ENCODE data around the gene MLX.

The MLX gene

DNA sequence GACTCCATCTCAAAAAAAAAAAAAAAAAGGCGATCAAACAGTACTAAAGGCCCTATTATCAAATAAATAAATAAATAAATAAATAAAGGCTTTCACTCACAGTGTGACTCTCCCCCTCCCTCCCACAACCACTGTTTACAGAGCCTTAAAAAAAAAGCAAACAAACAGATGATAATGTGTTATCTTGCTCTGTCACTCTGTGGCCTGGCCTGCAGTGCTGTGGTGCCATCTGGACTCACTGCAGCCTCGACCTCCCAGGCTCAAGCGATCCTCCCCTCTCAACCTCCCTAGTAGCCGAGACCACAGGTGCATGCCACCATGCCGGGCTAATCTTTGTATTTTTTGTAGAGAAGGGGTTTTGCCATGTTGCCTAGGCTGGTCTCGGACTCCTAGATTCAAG lies 39.0 kb upstream of the MLX start:
- Histone ChIP-seq H3K27ac (replicated peaks) (no peak overlapping the region), H3K4me3 (replicated peaks; ENCODE audit: insufficient read depth, low read length) (no peak overlapping the region), H3K27me3 (ENCODE audit: insufficient read depth, poor library complexity, severe bottlenecking) (no peaks in the 10 kb centered on the region)
- no peak for DNase-seq (ENCODE audit: low read depth in 1 of 2, low spot score in 1 of 2)
- TF ChIP-seq, protein P1, sequence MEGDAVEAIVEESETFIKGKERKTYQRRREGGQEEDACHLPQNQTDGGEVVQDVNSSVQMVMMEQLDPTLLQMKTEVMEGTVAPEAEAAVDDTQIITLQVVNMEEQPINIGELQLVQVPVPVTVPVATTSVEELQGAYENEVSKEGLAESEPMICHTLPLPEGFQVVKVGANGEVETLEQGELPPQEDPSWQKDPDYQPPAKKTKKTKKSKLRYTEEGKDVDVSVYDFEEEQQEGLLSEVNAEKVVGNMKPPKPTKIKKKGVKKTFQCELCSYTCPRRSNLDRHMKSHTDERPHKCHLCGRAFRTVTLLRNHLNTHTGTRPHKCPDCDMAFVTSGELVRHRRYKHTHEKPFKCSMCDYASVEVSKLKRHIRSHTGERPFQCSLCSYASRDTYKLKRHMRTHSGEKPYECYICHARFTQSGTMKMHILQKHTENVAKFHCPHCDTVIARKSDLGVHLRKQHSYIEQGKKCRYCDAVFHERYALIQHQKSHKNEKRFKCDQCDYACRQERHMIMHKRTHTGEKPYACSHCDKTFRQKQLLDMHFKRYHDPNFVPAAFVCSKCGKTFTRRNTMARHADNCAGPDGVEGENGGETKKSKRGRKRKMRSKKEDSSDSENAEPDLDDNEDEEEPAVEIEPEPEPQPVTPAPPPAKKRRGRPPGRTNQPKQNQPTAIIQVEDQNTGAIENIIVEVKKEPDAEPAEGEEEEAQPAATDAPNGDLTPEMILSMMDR (IDR thresholded peaks at IDR 0.05; ENCODE audit: insufficient read depth, low read length): no peak
- no peak for TF ChIP-seq POLR2AphosphoS5 (IDR thresholded peaks at IDR 0.05; ENCODE audit: low read depth)
- no peak for TF ChIP-seq SPI1 (IDR thresholded peaks at IDR 0.05; ENCODE audit: borderline replicate concordance, low read depth)
- TF ChIP-seq, protein P2, sequence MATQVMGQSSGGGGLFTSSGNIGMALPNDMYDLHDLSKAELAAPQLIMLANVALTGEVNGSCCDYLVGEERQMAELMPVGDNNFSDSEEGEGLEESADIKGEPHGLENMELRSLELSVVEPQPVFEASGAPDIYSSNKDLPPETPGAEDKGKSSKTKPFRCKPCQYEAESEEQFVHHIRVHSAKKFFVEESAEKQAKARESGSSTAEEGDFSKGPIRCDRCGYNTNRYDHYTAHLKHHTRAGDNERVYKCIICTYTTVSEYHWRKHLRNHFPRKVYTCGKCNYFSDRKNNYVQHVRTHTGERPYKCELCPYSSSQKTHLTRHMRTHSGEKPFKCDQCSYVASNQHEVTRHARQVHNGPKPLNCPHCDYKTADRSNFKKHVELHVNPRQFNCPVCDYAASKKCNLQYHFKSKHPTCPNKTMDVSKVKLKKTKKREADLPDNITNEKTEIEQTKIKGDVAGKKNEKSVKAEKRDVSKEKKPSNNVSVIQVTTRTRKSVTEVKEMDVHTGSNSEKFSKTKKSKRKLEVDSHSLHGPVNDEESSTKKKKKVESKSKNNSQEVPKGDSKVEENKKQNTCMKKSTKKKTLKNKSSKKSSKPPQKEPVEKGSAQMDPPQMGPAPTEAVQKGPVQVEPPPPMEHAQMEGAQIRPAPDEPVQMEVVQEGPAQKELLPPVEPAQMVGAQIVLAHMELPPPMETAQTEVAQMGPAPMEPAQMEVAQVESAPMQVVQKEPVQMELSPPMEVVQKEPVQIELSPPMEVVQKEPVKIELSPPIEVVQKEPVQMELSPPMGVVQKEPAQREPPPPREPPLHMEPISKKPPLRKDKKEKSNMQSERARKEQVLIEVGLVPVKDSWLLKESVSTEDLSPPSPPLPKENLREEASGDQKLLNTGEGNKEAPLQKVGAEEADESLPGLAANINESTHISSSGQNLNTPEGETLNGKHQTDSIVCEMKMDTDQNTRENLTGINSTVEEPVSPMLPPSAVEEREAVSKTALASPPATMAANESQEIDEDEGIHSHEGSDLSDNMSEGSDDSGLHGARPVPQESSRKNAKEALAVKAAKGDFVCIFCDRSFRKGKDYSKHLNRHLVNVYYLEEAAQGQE (IDR thresholded peaks at IDR 0.05; ENCODE audit: insufficient replicate concordance, low read depth): no peak
- TF ChIP-seq GABPA (IDR thresholded peaks at IDR 0.05; ENCODE audit: low read depth): no peak

DNA sequence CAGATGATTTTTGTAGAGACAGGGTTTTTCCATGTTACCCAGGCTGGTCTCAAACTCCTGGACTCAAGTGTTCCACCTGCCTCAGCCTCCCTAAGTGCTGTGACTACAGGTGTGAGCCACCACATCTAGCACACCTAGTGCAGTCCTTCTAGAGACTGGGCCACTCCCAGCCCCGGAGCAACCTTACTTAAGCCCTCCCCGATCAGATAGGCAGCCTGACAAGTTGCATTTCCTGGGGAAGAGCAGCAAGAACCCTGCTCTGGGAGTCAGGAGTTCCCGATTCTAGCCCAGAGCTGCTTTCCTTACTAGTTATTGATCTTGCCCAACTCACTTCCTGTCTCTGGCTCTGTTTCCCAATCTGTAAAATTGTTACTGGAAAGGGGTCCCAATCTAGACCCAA lies 37.8 kb upstream of the MLX start:
- no peak overlapping the region for H3K27ac ChIP-seq (replicated peaks)

DNA sequence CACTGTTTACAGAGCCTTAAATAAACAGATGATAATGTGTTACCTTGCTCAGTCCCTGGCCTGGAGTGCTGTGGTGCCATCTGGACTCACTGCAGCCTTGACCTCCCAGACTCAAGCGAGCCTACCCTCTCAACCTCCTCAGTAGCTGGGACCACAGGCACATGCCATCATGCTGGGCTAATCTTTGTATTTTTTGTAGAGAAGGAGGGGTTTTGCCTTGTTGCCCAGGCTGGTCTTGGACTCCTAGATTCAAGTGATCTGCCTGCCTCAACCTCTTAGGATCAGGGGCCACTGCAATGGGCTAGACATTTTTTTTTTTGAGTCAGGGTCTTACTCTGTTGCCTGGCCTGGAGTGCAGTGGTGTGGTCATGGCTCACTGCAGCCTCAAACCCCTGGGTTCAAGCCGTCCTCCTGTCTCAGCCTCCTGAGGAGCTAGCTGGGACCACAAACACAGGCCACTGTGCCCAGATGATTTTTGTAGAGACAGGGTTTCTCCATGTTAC lies 35.9 kb upstream of the MLX start:
- no peak for DNase-seq (ENCODE audit: low read depth in 1 of 2, low spot score in 1 of 2)
- no peak overlapping the region for H3K4me3 ChIP-seq (replicated peaks; ENCODE audit: insufficient read depth, low read length)
- TF ChIP-seq GABPA (IDR thresholded peaks at IDR 0.05; ENCODE audit: low read depth) (no peak), POLR2AphosphoS5 (IDR thresholded peaks at IDR 0.05; ENCODE audit: low read depth) (no peak), SPI1 (IDR thresholded peaks at IDR 0.05; ENCODE audit: borderline replicate concordance, low read depth) (no peak)
- TF ChIP-seq, protein P2 (IDR thresholded peaks at IDR 0.05; ENCODE audit: insufficient replicate concordance, low read depth): no peak
- TF ChIP-seq, protein P1 (IDR thresholded peaks at IDR 0.05; ENCODE audit: insufficient read depth, low read length): no peak
- H3K27me3 ChIP-seq (ENCODE audit: insufficient read depth, poor library complexity, severe bottlenecking): no peaks in the 10 kb centered on the region
- H3K27ac ChIP-seq (replicated peaks): no peak overlapping the region

More for the DNA sequence above, 37.8 kb upstream of the MLX start:
- TF ChIP-seq GABPA (IDR thresholded peaks at IDR 0.05; ENCODE audit: low read depth) (no peak), SPI1 (IDR thresholded peaks at IDR 0.05; ENCODE audit: borderline replicate concordance, low read depth) (no peak), POLR2AphosphoS5 (IDR thresholded peaks at IDR 0.05; ENCODE audit: low read depth) (no peak)
- TF ChIP-seq, protein P2 (IDR thresholded peaks at IDR 0.05; ENCODE audit: insufficient replicate concordance, low read depth): no peak
- TF ChIP-seq, protein P1 (IDR thresholded peaks at IDR 0.05; ENCODE audit: insufficient read depth, low read length): no peak
- H3K4me3 ChIP-seq (replicated peaks; ENCODE audit: insufficient read depth, low read length): no peak overlapping the region
- DNase-seq (ENCODE audit: low read depth in 1 of 2, low spot score in 1 of 2): no peak
- no peaks in the 10 kb centered on the region for H3K27me3 ChIP-seq (ENCODE audit: insufficient read depth, poor library complexity, severe bottlenecking)
